ENCODE measurements around the gene RPGRIP1L.

The RPGRIP1L gene

GRCh38 chr16:53703590-53704444, at the start of gene RPGRIP1L, which contains the start of gene FTO:
RPGRIP1L (minus strand) TSS chr16:53703859; CDS start chr16:53700723, 3,136 bp downstream.
FTO (plus strand) TSS chr16:53704156.
- DNase-seq (ENCODE audit: low read depth), result peak; percentile 94

GRCh38 chr16:53753431-53753830, 49.8 kb upstream of the RPGRIP1L start:
- DNase-seq (ENCODE audit: low read depth), result no peak

- no peak for DNase-seq (ENCODE audit: low read depth)
These were observed 48.9 kb upstream of the RPGRIP1L start for GRCh38 chr16:53752560-53752959.

GRCh38 chr16:53745753-53746266, 42.2 kb upstream of the RPGRIP1L start:
- no peak for DNase-seq (ENCODE audit: low read depth)

- DNase-seq (ENCODE audit: low read depth), result no peak
These were observed 41.4 kb upstream of the RPGRIP1L start for GRCh38 chr16:53745086-53745485.

- DNase-seq (ENCODE audit: low read depth), result no peak
These were observed 40.8 kb upstream of the RPGRIP1L start for GRCh38 chr16:53744449-53744848.

GRCh38 chr16:53743149-53743566, 39.5 kb upstream of the RPGRIP1L start:
- DNase-seq (ENCODE audit: low read depth), result peak; percentile 31

GRCh38 chr16:53741546-53741945, 37.9 kb upstream of the RPGRIP1L start:
- no peak for DNase-seq (ENCODE audit: low read depth)

GRCh38 chr16:53740933-53741531, 37.4 kb upstream of the RPGRIP1L start:
- DNase-seq (ENCODE audit: low read depth), result no peak

- no peak for DNase-seq (ENCODE audit: low read depth)
These were observed 36.8 kb upstream of the RPGRIP1L start for GRCh38 chr16:53740476-53740875.

GRCh38 chr16:53737552-53737951, 33.9 kb upstream of the RPGRIP1L start:
- DNase-seq (ENCODE audit: low read depth), result no peak

GRCh38 chr16:53736297-53736696, 32.6 kb upstream of the RPGRIP1L start:
- DNase-seq (ENCODE audit: low read depth), result no peak

- no peak for DNase-seq (ENCODE audit: low read depth)
These were observed 31.2 kb upstream of the RPGRIP1L start for GRCh38 chr16:53734908-53735307.

- DNase-seq (ENCODE audit: low read depth), result no peak
These were observed 28.8 kb upstream of the RPGRIP1L start for GRCh38 chr16:53732296-53732929.

- no peak for DNase-seq (ENCODE audit: low read depth)
These were observed 27.0 kb upstream of the RPGRIP1L start for GRCh38 chr16:53730693-53731092.

GRCh38 chr16:53726625-53727024, 23.0 kb upstream of the RPGRIP1L start:
- DNase-seq (ENCODE audit: low read depth), result no peak

- DNase-seq (ENCODE audit: low read depth), result no peak
These were observed 17.4 kb upstream of the RPGRIP1L start for GRCh38 chr16:53721017-53721416.

- DNase-seq (ENCODE audit: low read depth), result no peak
These were observed 13.9 kb upstream of the RPGRIP1L start for GRCh38 chr16:53717577-53717976.

- no peak for DNase-seq (ENCODE audit: low read depth)
These were observed 11.3 kb upstream of the RPGRIP1L start for GRCh38 chr16:53715023-53715384.

- DNase-seq (ENCODE audit: low read depth), result no peak
These were observed 10.8 kb upstream of the RPGRIP1L start for GRCh38 chr16:53714205-53715022.

GRCh38 chr16:53713403-53714204, 9.9 kb upstream of the RPGRIP1L start:
- no peak for DNase-seq (ENCODE audit: low read depth)

Data from CMK (cell line).